OCI-LY7 (cell line): ENCODE measurements around the gene PARL. TPM values are rescaled to one million over a fixed set of nuclear protein-coding genes. Genes with fewer than 3 reads are reported as not detected.

Source experiments
- BruUV-seq: library from RNA; stranded (reverse); fragments of 400-500 nt; replicated peaks from 2 replicates; lab custom pipeline; 2021; lab: Mats Ljungman, UMichigan
- CTCF ChIA-PET: fragments of 300-600 bp; sonication (Branson Sonifier 250); formaldehyde crosslinking; loops from one replicate; lab custom pipeline; 2022; ENCODE audit warnings: antibody characterized with exemption; ENCODE audit not compliant: unreplicated experiment; lab: Charles Lee
- POLR2A ChIA-PET: fragments of 300-600 bp; sonication (Branson Sonifier 250); formaldehyde crosslinking; loops from one replicate; lab custom pipeline; 2022; ENCODE audit warnings: antibody characterized with exemption; lab: Charles Lee
- DNase-seq: peaks from one replicate; pipeline ENCODE4 v3.0.0-alpha.2; 2015; ENCODE audit warnings: low spot score
- H2AFZ ChIP-seq: fragments of 200-600 bp; sonication (generic), shearing (Covaris generic); 2 replicates; pipeline ENCODE4 v1.6.1; 2014; ENCODE audit warnings: mild to moderate bottlenecking, antibody characterized with exemption, low read length, moderate library complexity
- H3K27ac ChIP-seq: fragments of 200-600 bp; sonication (generic); 2 replicates; pipeline ENCODE4 v1.5.1; 2014; ENCODE audit warnings: mixed run types, low read depth, mild to moderate bottlenecking, moderate library complexity, low read length, inconsistent platforms; ENCODE audit not compliant: poor library complexity, severe bottlenecking
- H3K36me3 ChIP-seq: fragments of 200-600 bp; sonication (generic); 2 replicates; pipeline ENCODE4 v1.6.1; 2014; ENCODE audit warnings: mild to moderate bottlenecking, antibody characterized with exemption, low read length, moderate library complexity, mixed read lengths; ENCODE audit not compliant: insufficient read depth
- H3K4me1 ChIP-seq: fragments of 200-600 bp; sonication (generic); 2 replicates; pipeline ENCODE4 v1.5.1; 2014; ENCODE audit warnings: mild to moderate bottlenecking, low read length; ENCODE audit not compliant: insufficient read depth, poor library complexity, severe bottlenecking
- H3K4me2 ChIP-seq: fragments of 200-600 bp; sonication (generic); 2 replicates; pipeline ENCODE4 v1.6.1; 2014; ENCODE audit warnings: mild to moderate bottlenecking, low read length
- H3K4me3 ChIP-seq: fragments of 200-600 bp; sonication (generic); 2 replicates; pipeline ENCODE4 v1.5.1; 2014; ENCODE audit warnings: mild to moderate bottlenecking, low read depth, low read length; ENCODE audit not compliant: poor library complexity, severe bottlenecking
- H3K79me2 ChIP-seq: fragments of 200-600 bp; sonication (generic); 2 replicates; pipeline ENCODE4 v1.6.1; 2016; ENCODE audit warnings: low read depth, mild to moderate bottlenecking, low read length, moderate library complexity, mixed read lengths; ENCODE audit not compliant: insufficient read depth
- H3K9me2 ChIP-seq: fragments of 200-600 bp; sonication (generic); 2 replicates; pipeline ENCODE4 v1.6.1; 2016; ENCODE audit warnings: mild to moderate bottlenecking, low read length, mixed read lengths; ENCODE audit not compliant: insufficient read depth
- H3K9me3 ChIP-seq: fragments of 200-600 bp; sonication (generic); 2 replicates; pipeline ENCODE4 v1.6.1; 2014; ENCODE audit warnings: mild to moderate bottlenecking, mixed run types, low read length, mixed read lengths
- H4K20me1 ChIP-seq: fragments of 200-600 bp; sonication (generic); 2 replicates; pipeline ENCODE4 v1.6.1; 2014; ENCODE audit warnings: mild to moderate bottlenecking, antibody characterized with exemption, low read length, moderate library complexity, mixed read lengths; ENCODE audit not compliant: insufficient read depth
- EZH2phosphoT487 ChIP-seq: fragments of 200-600 bp; sonication (generic); IDR thresholded peaks from 2 replicates; pipeline ENCODE4 v1.6.1; 2018; ENCODE audit warnings: low read depth, borderline replicate concordance, mild to moderate bottlenecking, mixed run types, antibody characterized with exemption, low read length, moderate library complexity, mixed read lengths
- intact Hi-C: fragments of 100-400 bp; cut with micrococcal nuclease; formaldehyde crosslinking; loops from one replicate; pipeline ENCODE4 v1.10.0; 2022; ENCODE audit not compliant: unreplicated experiment
- total RNA-seq, 2 experiments: library from RNA; depleted of rRNA in 1 of 2; stranded (reverse); fragments of >200 nt in 1 of 2; shearing (Covaris generic) in 1 of 2; gene quantifications; 2 replicates each; pipeline ENCODE4 v1.2.3, GENCODE V29; 2014 to 2022
- TF ChIP-seq, protein P1 (sequence below): fragments of 200-600 bp; sonication (generic); conservative IDR thresholded peaks from 2 replicates; pipeline ENCODE4 v1.5.1; 2014; ENCODE audit warnings: mild to moderate bottlenecking, antibody characterized with exemption, low read length, moderate library complexity, mixed read lengths

PARL gene
- total RNA-seq, 2 experiments from 2014 or later, result 43.5 to 69.3 TPM

DNA sequence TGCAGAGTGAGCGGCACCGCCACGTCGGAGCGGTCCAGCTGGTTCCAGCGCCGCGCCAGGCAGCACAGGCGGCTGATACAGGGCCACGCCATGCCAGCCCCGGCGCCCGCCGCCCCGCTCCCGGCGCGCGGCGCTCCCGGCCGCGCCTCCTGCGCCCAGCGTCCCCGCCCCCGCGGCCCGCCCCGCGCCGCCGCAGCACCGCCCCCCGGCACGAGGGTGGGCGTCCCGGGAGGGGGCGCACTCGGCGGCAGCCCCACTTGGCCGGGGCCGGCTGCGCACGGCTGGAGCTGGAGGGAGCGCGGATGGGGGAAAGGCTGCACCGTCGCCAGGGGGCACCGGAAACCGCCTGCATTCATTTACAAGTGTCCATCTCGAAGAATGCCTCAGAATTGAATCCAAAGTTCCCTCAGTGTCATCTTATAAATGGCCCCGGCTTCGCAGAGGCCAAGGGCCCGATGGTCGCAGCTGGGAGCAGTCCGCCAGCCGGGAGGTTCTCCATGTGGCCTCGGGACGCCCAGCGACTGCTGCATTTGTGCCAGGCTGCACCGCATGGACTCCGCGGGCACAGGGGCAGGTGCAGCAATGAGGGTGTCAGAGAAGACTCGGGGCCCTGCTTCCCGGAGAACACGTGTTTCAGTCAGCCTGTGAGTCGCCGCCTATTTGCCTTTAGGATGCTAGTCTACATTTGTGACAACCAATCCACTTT lies 59.1 kb downstream of the PARL start, which contains the start of gene MAP6D1:
Gene MAP6D1, minus strand, starts transcription at position 122 of the 706 bp plus-strand sequence. Its CDS starts 30 bp downstream, at position 92.
- intact Hi-C loops, result loop anchor here (1.0 kb wide), 1 partner anchor 59 kb away; the partner anchor contains the start of gene PARL
- Histone ChIP-seq H4K20me1 (no peaks in the 10 kb centered on the region), H3K9me2 (no peaks in the 10 kb centered on the region), H3K4me1 (peaks cover 14% of the 10 kb centered on the region), H3K4me3 (peak within 1 kb of the TSS; percentile 66), H3K9me3 (no peaks in the 10 kb centered on the region), H3K27ac (no peak within 1 kb of the TSS), H3K79me2 (no peaks in the 10 kb centered on the region), H3K4me2 (peak within 1 kb of the TSS; percentile 56), H3K36me3 (peaks cover 6% of the 10 kb centered on the region; the same call in 1 of the 2 replicates), H2AFZ (no peak within 1 kb of the TSS; the same call in 1 of the 2 replicates)
- BruUV-seq, result no TSS peak
- ChIA-PET POLR2A (interaction anchor here (0.7 to 1.4 kb wide), 2 partner anchors 9 to 454 kb away, joined by 3 read pairs; no protein-coding TSS in a partner anchor), CTCF (interaction anchor here (0.8 kb wide), 1 partner anchor 22 kb away, joined by 3 read pairs; no protein-coding TSS in a partner anchor)
- TF ChIP-seq, protein P1, sequence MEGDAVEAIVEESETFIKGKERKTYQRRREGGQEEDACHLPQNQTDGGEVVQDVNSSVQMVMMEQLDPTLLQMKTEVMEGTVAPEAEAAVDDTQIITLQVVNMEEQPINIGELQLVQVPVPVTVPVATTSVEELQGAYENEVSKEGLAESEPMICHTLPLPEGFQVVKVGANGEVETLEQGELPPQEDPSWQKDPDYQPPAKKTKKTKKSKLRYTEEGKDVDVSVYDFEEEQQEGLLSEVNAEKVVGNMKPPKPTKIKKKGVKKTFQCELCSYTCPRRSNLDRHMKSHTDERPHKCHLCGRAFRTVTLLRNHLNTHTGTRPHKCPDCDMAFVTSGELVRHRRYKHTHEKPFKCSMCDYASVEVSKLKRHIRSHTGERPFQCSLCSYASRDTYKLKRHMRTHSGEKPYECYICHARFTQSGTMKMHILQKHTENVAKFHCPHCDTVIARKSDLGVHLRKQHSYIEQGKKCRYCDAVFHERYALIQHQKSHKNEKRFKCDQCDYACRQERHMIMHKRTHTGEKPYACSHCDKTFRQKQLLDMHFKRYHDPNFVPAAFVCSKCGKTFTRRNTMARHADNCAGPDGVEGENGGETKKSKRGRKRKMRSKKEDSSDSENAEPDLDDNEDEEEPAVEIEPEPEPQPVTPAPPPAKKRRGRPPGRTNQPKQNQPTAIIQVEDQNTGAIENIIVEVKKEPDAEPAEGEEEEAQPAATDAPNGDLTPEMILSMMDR, result peak; percentile 57
- TF ChIP-seq EZH2phosphoT487, result no peak
- DNase-seq, result peak; percentile 66

DNA sequence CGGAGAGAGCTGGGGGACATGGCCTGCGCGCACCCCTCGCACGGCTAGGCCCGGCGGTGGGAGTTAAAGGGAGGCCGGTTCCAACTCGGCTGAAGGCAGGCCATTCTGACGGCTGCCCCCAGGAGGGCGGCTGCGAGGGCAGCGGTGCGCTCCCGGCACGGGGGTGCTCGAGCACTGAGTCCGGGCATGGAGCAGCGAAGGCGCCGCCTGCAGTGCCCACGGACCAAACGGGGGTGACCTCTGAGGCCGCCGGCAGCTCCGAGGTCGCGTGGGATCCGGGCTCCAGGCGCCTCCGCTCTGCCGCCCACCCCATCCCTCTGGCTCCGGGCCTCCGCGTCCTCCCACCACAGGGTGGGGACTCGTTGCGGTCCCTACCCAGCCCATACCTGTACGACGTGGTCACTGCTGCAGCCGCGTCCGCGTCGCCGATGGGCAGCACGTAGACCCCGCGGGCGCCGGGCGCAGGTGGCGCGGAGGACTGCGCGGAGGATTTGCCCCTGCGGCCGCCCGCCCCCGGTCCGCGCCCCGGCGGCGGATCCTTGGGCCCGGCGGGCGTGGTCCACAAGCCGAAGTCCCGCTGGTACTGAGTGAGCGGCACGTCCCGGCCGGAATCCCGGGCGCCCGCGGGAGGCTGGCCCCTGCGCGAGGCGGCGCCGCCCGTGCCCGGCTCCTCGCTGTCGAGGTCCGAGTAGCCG lies 59.8 kb downstream of the PARL start:
- peak overlapping the region; percentile 56 for H3K4me2 ChIP-seq
- intact Hi-C loops, result loop anchor here (1.0 kb wide), 1 partner anchor 59 kb away; the partner anchor contains the start of gene PARL
- no peaks in the 10 kb centered on the region for H3K36me3 ChIP-seq
- no peaks in the 10 kb centered on the region for H3K9me2 ChIP-seq
- CTCF ChIA-PET, result no interaction called here
- H3K4me1 ChIP-seq, result peaks cover 14% of the 10 kb centered on the region
- BruUV-seq, result no TSS peak
- no peak for DNase-seq
- no peak overlapping the region for H3K27ac ChIP-seq
- no peaks in the 10 kb centered on the region for H3K9me3 ChIP-seq
- H3K4me3 ChIP-seq, result peak overlapping the region; percentile 66
- TF ChIP-seq, protein P1, result no peak
- TF ChIP-seq EZH2phosphoT487, result no peak
- no peak overlapping the region; the same call in 1 of the 2 replicates for H2AFZ ChIP-seq
- no peaks in the 10 kb centered on the region for H4K20me1 ChIP-seq
- POLR2A ChIA-PET, result no interaction called here
- no peaks in the 10 kb centered on the region for H3K79me2 ChIP-seq
